HEK293 (cell line): ENCODE data around the gene LYPD3.

ENCODE experiments used
- KLF16 ChIP-seq: fragments of 450-650 bp; formaldehyde crosslinking; IDR thresholded peaks from 2 replicates; pipeline ENCODE4 v1.5.1; 2017; ENCODE audit warnings: missing biosample characterization, missing genetic modification characterization
- TCF7L2 ChIP-seq: IDR thresholded peaks from 2 replicates; pipeline ENCODE4 v1.6.1; 2011; ENCODE audit warnings: low read depth, mild to moderate bottlenecking, inconsistent platforms, low read length, moderate library complexity, borderline replicate concordance
- TSHZ1 ChIP-seq: fragments of 450-650 bp; formaldehyde crosslinking; IDR thresholded peaks from 2 replicates; pipeline ENCODE4 v1.5.1; 2016; ENCODE audit warnings: missing biosample characterization, missing genetic modification characterization, borderline replicate concordance

GRCh38 chr19:43437712-43438111 lies 27.7 kb downstream of the LYPD3 start:
- TF ChIP-seq TCF7L2 (no peak), KLF16 (no peak), TSHZ1 (tag by site-specific recombination) (no peak)
